Measurements from ENCODE around the gene CADM1.

GRCh38 chr11:115303929-115304531, 200.2 kb downstream of the CADM1 start:
- TF ChIP-seq CTCF (conservative IDR thresholded peaks at IDR 0.05; ENCODE audit: low read depth in 2 of 2) = no peak
- TF ChIP-seq EZH2 (IDR thresholded peaks at IDR 0.05; ENCODE audit: low read depth, unreplicated experiment) = no peak
- TF ChIP-seq EZH2phosphoT487 (IDR thresholded peaks at IDR 0.05; ENCODE audit: unreplicated experiment) = no peak
- no peak for TF ChIP-seq REST (IDR thresholded peaks at IDR 0.05; ENCODE audit: unreplicated experiment)
- TF ChIP-seq POLR2AphosphoS5 (IDR thresholded peaks at IDR 0.05; ENCODE audit: low read depth) = no peak
- TF ChIP-seq STAT1 (IDR thresholded peaks at IDR 0.05; ENCODE audit: unreplicated experiment) = no peak
- no peak for TF ChIP-seq CREB1 (CRISPR knock-in tag; IDR thresholded peaks at IDR 0.05; ENCODE audit: low read depth)
- TF ChIP-seq, protein P1, sequence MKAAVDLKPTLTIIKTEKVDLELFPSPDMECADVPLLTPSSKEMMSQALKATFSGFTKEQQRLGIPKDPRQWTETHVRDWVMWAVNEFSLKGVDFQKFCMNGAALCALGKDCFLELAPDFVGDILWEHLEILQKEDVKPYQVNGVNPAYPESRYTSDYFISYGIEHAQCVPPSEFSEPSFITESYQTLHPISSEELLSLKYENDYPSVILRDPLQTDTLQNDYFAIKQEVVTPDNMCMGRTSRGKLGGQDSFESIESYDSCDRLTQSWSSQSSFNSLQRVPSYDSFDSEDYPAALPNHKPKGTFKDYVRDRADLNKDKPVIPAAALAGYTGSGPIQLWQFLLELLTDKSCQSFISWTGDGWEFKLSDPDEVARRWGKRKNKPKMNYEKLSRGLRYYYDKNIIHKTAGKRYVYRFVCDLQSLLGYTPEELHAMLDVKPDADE (IDR thresholded peaks at IDR 0.05) = no peak
